ENCODE measurements around the gene FAM222B.

Gene FAM222B

GRCh38 chr17:28743243-28744103 lies 99.1 kb downstream of the FAM222B start, which contains the start of gene TRAF4:
TRAF4 (plus strand) TSS chr17:28744011; CDS start chr17:28744113, 102 bp downstream.
- DNase-seq (ENCODE audit: low read depth) = peak; percentile 82
- peak; percentile 29 for TF ChIP-seq CTCF (IDR thresholded peaks at IDR 0.05; ENCODE audit: insufficient read depth, low read depth, low read length, missing control alignments)
- H3K4me3 ChIP-seq (ENCODE audit: low read length) = peak within 1 kb of the TSS; percentile 88

DNA sequence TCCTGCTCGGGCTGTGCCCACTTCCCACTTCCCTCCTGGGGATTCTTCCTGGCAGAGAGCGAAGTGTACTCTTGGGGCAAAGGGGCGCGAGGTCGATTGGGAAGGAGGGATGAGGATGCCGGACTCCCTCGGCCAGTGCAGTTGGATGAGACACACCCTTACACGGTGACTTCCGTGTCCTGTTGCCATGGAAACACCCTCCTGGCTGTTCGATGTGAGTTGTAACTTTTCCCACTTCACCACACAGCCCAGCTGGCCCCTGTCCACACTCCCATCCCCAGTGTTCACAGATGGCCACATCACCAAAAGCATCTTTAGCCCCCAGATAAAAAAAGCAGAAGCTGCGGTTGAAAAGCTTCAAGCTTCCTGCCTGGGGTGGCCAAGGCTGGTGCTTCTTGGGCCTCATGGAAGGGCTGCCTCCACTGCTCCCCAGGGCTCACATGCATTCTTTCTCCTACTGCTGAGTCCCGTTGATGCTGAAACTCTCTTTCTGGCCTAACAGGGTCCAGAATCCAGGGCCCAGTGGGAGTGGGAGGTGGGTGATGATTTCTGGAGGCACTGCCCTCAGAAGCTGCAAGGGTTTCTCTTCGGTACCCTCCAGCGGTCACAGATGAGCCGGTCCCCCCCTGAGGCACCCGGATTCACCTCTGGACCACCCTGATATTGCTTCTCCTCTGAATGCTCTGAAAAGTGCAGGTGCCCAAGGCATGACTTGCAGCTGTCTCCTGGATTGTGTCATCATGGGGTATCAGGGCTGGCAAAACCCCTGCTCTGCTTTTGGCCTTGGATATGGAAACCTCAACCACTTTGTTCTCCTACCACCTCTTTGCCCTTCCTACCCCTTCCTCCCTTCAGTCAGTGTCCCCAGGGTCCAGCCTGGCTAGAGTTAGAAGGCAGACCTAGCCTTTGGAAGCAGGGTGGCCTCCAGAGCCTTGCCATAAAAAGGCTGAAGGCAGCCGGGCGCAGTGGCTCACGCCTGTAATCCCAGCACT lies 100.9 kb downstream of the FAM222B start:
- no peak for TF ChIP-seq CTCF (IDR thresholded peaks at IDR 0.05; ENCODE audit: insufficient read depth, low read depth, low read length, missing control alignments)
- no peak overlapping the region for H3K4me3 ChIP-seq (ENCODE audit: low read length)
- no peak for DNase-seq (ENCODE audit: low read depth)

- no peak for DNase-seq (ENCODE audit: low read depth)
- H3K4me3 ChIP-seq (ENCODE audit: low read length) = no peak overlapping the region
- no peak for TF ChIP-seq CTCF (IDR thresholded peaks at IDR 0.05; ENCODE audit: insufficient read depth, low read depth, low read length, missing control alignments)
Measured at GRCh38 chr17:28740406-28741357, 101.9 kb downstream of the FAM222B start.

DNA sequence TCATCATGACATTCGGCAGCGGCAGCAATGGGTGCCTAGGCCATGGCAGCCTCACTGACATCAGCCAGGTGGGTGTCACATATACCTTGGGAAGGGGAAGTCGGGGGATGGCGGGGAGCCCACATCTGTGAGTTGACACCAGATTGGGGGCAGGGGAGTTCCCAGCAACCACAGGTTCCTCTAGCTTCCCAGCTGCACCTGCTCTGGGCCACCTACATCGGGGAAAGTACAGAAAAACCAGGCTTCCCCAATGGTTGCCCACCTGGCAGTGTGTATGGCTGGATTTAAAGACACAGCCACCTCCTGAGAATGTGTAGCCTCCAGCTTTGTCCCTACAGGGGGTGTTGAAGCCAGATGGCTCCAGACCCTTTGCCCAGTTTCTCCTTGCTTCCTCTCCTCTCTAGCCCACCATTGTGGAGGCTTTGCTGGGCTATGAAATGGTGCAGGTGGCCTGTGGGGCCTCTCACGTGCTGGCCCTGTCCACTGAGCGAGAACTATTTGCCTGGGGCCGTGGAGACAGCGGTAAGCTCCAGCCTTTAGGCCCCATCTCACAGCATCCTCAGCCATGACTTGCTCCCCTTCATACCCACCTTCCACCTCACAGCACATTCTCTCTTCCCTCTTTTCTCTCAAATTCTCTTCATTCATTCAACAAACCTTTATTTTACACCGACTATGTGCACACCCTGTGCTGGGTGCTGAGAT lies 103.8 kb downstream of the FAM222B start:
- no peak for TF ChIP-seq CTCF (IDR thresholded peaks at IDR 0.05; ENCODE audit: insufficient read depth, low read depth, low read length, missing control alignments)
- H3K4me3 ChIP-seq (ENCODE audit: low read length) = no peak overlapping the region
- no peak for DNase-seq (ENCODE audit: low read depth)

DNA sequence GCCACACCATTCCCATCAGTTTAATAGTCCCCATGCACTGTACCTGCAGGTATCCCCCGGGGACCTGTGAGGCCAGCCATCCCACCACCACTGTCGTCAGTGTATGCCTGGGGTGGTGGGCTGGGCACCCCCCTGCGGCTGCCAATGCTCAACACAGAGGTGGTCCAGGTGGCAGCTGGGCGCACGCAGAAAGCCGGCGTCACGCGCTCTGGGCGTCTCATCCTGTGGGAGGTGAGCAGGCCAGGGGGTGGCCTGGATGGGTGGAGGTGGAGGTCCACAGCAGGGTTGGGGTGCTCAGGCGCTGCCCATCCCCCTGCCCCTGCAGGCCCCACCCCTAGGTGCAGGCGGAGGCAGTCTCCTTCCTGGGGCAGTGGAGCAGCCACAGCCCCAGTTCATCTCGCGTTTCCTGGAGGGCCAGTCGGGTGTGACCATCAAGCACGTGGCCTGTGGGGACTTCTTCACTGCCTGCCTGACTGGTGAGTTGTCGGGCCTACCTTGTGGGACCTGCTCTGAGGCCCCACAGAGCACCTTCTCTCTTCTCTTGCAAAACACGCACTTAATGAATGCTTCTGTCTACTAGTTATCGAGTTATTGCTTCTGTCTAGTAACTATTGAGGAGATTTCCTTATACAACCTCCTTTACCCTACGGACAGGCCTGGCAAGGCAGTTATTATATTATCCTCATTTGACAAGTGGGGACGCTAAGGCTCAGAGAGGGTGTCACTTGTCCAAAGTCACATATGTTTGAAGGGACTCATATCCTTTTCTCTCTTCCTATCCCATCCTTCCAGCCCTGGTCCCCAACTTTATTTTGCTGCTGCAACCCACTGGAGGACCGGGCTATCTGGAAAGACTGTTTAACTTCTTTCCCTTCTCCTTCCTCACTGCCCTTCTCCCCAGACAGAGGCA lies 104.6 kb downstream of the FAM222B start:
- peak; percentile 49 for DNase-seq (ENCODE audit: low read depth)
- TF ChIP-seq CTCF (IDR thresholded peaks at IDR 0.05; ENCODE audit: insufficient read depth, low read depth, low read length, missing control alignments) = no peak
- no peak overlapping the region for H3K4me3 ChIP-seq (ENCODE audit: low read length)

Data from epithelial cell of esophagus (primary cell).